Right atrium auricular region (tissue), 2 donors: ENCODE measurements around the gene PROSER2. TPM values are rescaled to one million over a fixed set of nuclear protein-coding genes. Genes with fewer than 3 reads are reported as not detected.
A peak's percentile ranks its signal among the peaks of the same experiment; 100 is the strongest.

Experiments used
- DNase-seq: peaks from one replicate; pipeline ENCODE4 v3.0.0-alpha.2; 2019; ENCODE audit warnings: low spot score
- H3K27ac ChIP-seq, 2 donors: fragments of 200-600 bp; sonication (generic); 1 replicate in 1 of 2; 2 replicates in 1 of 2; pipeline ENCODE4 v1.5.1; 2016 to 2019
- H3K27me3 ChIP-seq, 2 donors: fragments of 200-600 bp; sonication (generic); one replicate each; pipeline versions ENCODE4 v1.5.1 to v1.6.0; 2017 to 2019
- H3K36me3 ChIP-seq: fragments of 200-600 bp; sonication (generic); one replicate; pipeline ENCODE4 v1.5.1; 2016
- H3K4me1 ChIP-seq, 2 donors: fragments of 200-600 bp; sonication (generic); one replicate each; pipeline versions ENCODE4 v1.5.1 to v1.6.0; 2017 to 2019
- H3K4me3 ChIP-seq, 2 donors: fragments of 200-600 bp; sonication (generic); 1 replicate in 1 of 2; 2 replicates in 1 of 2; pipeline ENCODE4 v1.5.1; 2017 to 2019; ENCODE audit warnings: mild to moderate bottlenecking in 1 of 2, moderate library complexity in 1 of 2
- H3K9me3 ChIP-seq, 2 donors: fragments of 200-600 bp; sonication (generic); one replicate each; pipeline ENCODE4 v1.5.1; 2019
- CTCF ChIP-seq, 2 donors: fragments of 200-600 bp; sonication (generic); IDR thresholded peaks; one replicate each; pipeline ENCODE4 v1.5.1; 2019; ENCODE audit warnings: antibody characterized with exemption in 2 of 2
- total RNA-seq, 2 donors: library from RNA; depleted of rRNA; stranded (reverse); fragments of >200 nt; gene quantifications; one replicate each; pipeline ENCODE4 v1.1.0, GENCODE V29; 2016

Gene PROSER2
- total RNA-seq, 2 donors from 2014 or later = 1.3 to 3.1 TPM

- no peaks in the 10 kb centered on the region for H3K4me1 ChIP-seq
- no peaks in the 10 kb centered on the region for H3K9me3 ChIP-seq
- H3K27me3 ChIP-seq = no peaks in the 10 kb centered on the region
- TF ChIP-seq CTCF (IDR thresholded peaks at IDR 0.05) = peak; percentile 37 to 82
- no peak overlapping the region for H3K27ac ChIP-seq
- no peak overlapping the region for H3K4me3 ChIP-seq
- DNase-seq = no peak
- no peaks in the 10 kb centered on the region for H3K36me3 ChIP-seq
These were observed 40.2 kb upstream of the PROSER2 start for GRCh38 chr10:11782793-11783557.

GRCh38 chr10:11783558-11783865 lies 39.6 kb upstream of the PROSER2 start:
- no peaks in the 10 kb centered on the region for H3K9me3 ChIP-seq
- DNase-seq = no peak
- no peak overlapping the region for H3K27ac ChIP-seq
- H3K4me1 ChIP-seq = no peaks in the 10 kb centered on the region
- no peaks in the 10 kb centered on the region for H3K36me3 ChIP-seq
- no peaks in the 10 kb centered on the region for H3K27me3 ChIP-seq
- TF ChIP-seq CTCF (IDR thresholded peaks at IDR 0.05) = no peak
- H3K4me3 ChIP-seq = no peak overlapping the region

- H3K36me3 ChIP-seq = no peaks in the 10 kb centered on the region
- TF ChIP-seq CTCF (IDR thresholded peaks at IDR 0.05) = no peak
- no peak for DNase-seq
These were observed 35.8 kb upstream of the PROSER2 start for GRCh38 chr10:11787374-11787773.

GRCh38 chr10:11787846-11788245 lies 35.3 kb upstream of the PROSER2 start:
- TF ChIP-seq CTCF (IDR thresholded peaks at IDR 0.05) = no peak
- Histone ChIP-seq H3K4me1 (no peaks in the 10 kb centered on the region), H3K4me3 (no peak overlapping the region), H3K27me3 (no peaks in the 10 kb centered on the region), H3K9me3 (no peaks in the 10 kb centered on the region), H3K36me3 (no peaks in the 10 kb centered on the region), H3K27ac (no peak overlapping the region)
- no peak for DNase-seq

More at GRCh38 chr10:11787374-11787773, 35.8 kb upstream of the PROSER2 start:
- Histone ChIP-seq H3K9me3 (no peaks in the 10 kb centered on the region), H3K4me3 (no peak overlapping the region), H3K27me3 (no peaks in the 10 kb centered on the region), H3K27ac (no peak overlapping the region), H3K4me1 (no peaks in the 10 kb centered on the region)

GRCh38 chr10:11789306-11789705 lies 33.9 kb upstream of the PROSER2 start:
- Histone ChIP-seq H3K27ac (no peak overlapping the region), H3K27me3 (no peaks in the 10 kb centered on the region), H3K36me3 (no peaks in the 10 kb centered on the region), H3K4me1 (no peaks in the 10 kb centered on the region), H3K4me3 (no peak overlapping the region), H3K9me3 (no peaks in the 10 kb centered on the region)
- no peak for TF ChIP-seq CTCF (IDR thresholded peaks at IDR 0.05)
- DNase-seq = no peak

- TF ChIP-seq CTCF (IDR thresholded peaks at IDR 0.05) = no peak
- DNase-seq = no peak
- no peaks in the 10 kb centered on the region for H3K27me3 ChIP-seq
- H3K4me1 ChIP-seq = no peaks in the 10 kb centered on the region
- no peaks in the 10 kb centered on the region for H3K36me3 ChIP-seq
- H3K9me3 ChIP-seq = no peaks in the 10 kb centered on the region
- H3K4me3 ChIP-seq = no peak overlapping the region
- no peak overlapping the region for H3K27ac ChIP-seq
These were observed 33.2 kb upstream of the PROSER2 start for GRCh38 chr10:11789956-11790355.
